ENCODE results near the gene LRRC26. TPM values are rescaled to one million over a fixed set of nuclear protein-coding genes. Genes with fewer than 3 reads are reported as not detected.
"Not testable (repeated sequence)": the region's sequence is repeated elsewhere in the genome, so short reads cannot be mapped to it uniquely, and the experiment has no call there.

The LRRC26 gene
- total RNA-seq, 2 experiments from 2014 or later, result not detected

- peak overlapping the region; percentile 81 for H3K4me3 Mint-ChIP-seq
- no peaks in the 10 kb centered on the region for H3K9me3 Mint-ChIP-seq
- ChIA-PET POLR2A (interaction anchor here (0.8 to 5.7 kb wide), 4 partner anchors 13 to 113 kb away, joined by 4 to 34 read pairs (median 9); partner anchors contain the start of genes DPP7 and TUBB4B), CTCF (interaction anchor here (0.6 to 1.6 kb wide), 6 partner anchors 45 to 160 kb away, joined by 3 to 9 read pairs (median 4); partner anchors contain the start of genes ABCA2 and RNF224)
- peak overlapping the region; percentile 91 for H3K27ac Mint-ChIP-seq
- no peak for DNase-seq
- no peaks in the 10 kb centered on the region for H3K36me3 Mint-ChIP-seq (ENCODE audit: low read depth)
- peaks cover 39% of the 10 kb centered on the region for H3K4me1 Mint-ChIP-seq
- H3K27me3 Mint-ChIP-seq, result peaks cover 1% of the 10 kb centered on the region
Measured at GRCh38 chr9:137126786-137127185, 43.1 kb downstream of the LRRC26 start.

- CTCF ChIA-PET, result interaction anchor here (1.1 to 2.2 kb wide), 3 partner anchors 28 to 113 kb away, joined by 3 to 15 read pairs (median 4); partner anchors contain the start of gene TPRN
- peaks cover 36% of the 10 kb centered on the region for H3K4me1 Mint-ChIP-seq
- H3K9me3 Mint-ChIP-seq; H3K27me3 Mint-ChIP-seq; POLR2A ChIA-PET; H3K27ac Mint-ChIP-seq; H3K4me3 Mint-ChIP-seq; DNase-seq; H3K36me3 Mint-ChIP-seq (ENCODE audit: low read depth): not testable (repeated sequence)
Measured at GRCh38 chr9:137123952-137124462, 45.8 kb downstream of the LRRC26 start.

- POLR2A ChIA-PET, result no interaction called here
- Mint-ChIP-seq H3K27ac (no peak overlapping the region), H3K4me3 (no peak overlapping the region), H3K4me1 (peaks cover 32% of the 10 kb centered on the region), H3K36me3 (ENCODE audit: low read depth) (no peaks in the 10 kb centered on the region), H3K9me3 (no peaks in the 10 kb centered on the region), H3K27me3 (no peaks in the 10 kb centered on the region)
- CTCF ChIA-PET, result interaction anchor here (0.6 to 2.2 kb wide), 6 partner anchors 27 to 114 kb away, joined by 3 to 15 read pairs (median 4); partner anchors contain the start of genes CYSRT1 and TPRN
- DNase-seq, result no peak
Measured at GRCh38 chr9:137123468-137123837, 46.4 kb downstream of the LRRC26 start.

- H3K27me3 Mint-ChIP-seq; H3K27ac Mint-ChIP-seq; POLR2A ChIA-PET; DNase-seq; H3K4me3 Mint-ChIP-seq; H3K36me3 Mint-ChIP-seq (ENCODE audit: low read depth); H3K9me3 Mint-ChIP-seq: not testable (repeated sequence)
- CTCF ChIA-PET, result interaction anchor here (0.6 to 2.2 kb wide), 7 partner anchors 54 to 114 kb away, joined by 3 to 15 read pairs (median 5); partner anchors contain the start of genes CYSRT1 and TPRN
- peaks cover 27% of the 10 kb centered on the region for H3K4me1 Mint-ChIP-seq
Measured at GRCh38 chr9:137122796-137123467, 46.9 kb downstream of the LRRC26 start.

- POLR2A ChIA-PET; H3K36me3 Mint-ChIP-seq (ENCODE audit: low read depth): not testable (repeated sequence)
Measured at GRCh38 chr9:137121927-137122795, 47.7 kb downstream of the LRRC26 start.

More at GRCh38 chr9:137121927-137122795, 47.7 kb downstream of the LRRC26 start:
- not testable (repeated sequence) for H3K27me3 Mint-ChIP-seq, DNase-seq, H3K9me3 Mint-ChIP-seq, H3K27ac Mint-ChIP-seq, H3K4me3 Mint-ChIP-seq
- H3K4me1 Mint-ChIP-seq, result peaks cover 20% of the 10 kb centered on the region
- CTCF ChIA-PET, result interaction anchor here (1.0 to 2.2 kb wide), 4 partner anchors 55 to 115 kb away, joined by 3 to 15 read pairs (median 4); no protein-coding TSS in a partner anchor

Other genes starting within 250 kb of the LRRC26 start
- gene FBXW5, start 225.3 kb downstream of the LRRC26 start, total RNA-seq, result 100 to 1,000 TPM; 118 to 119 TPM
- 1 to 10 TPM; 1.5 to 3.2 TPM for gene C8G, start 224.8 kb downstream of the LRRC26 start, total RNA-seq
- gene LCN12, start 217.8 kb downstream of the LRRC26 start, total RNA-seq, result 1 to 10 TPM; 2.5 to 2.9 TPM
- 10 to 100 TPM; 44.2 to 45.4 TPM for gene PTGDS, start 192.5 kb downstream of the LRRC26 start, total RNA-seq
- gene LCNL1, start 187.1 kb downstream of the LRRC26 start, total RNA-seq, result 1 to 10 TPM in 1 of 2 experiments, under 1 TPM in 1; 0.98 to 1.0 TPM
- gene PAXX, start 177.6 kb downstream of the LRRC26 start, total RNA-seq, result 10 to 100 TPM; 64.4 to 68.5 TPM
- 1 to 10 TPM; 3.7 to 4.9 TPM for gene CLIC3, start 173.5 kb downstream of the LRRC26 start, total RNA-seq
- 10 to 100 TPM; 55.5 to 65.9 TPM for gene ABCA2, start 141.8 kb downstream of the LRRC26 start, total RNA-seq
- 10 to 100 TPM in 1 of 2 experiments, 1 to 10 TPM in 1; 9.9 to 10.4 TPM for gene FUT7, start 138.0 kb downstream of the LRRC26 start, total RNA-seq
- 10 to 100 TPM; 82.8 to 89.2 TPM for gene NPDC1, start 123.9 kb downstream of the LRRC26 start, total RNA-seq
- under 1 TPM; 0.15 to 0.40 TPM for gene ENTPD2, start 116.0 kb downstream of the LRRC26 start, total RNA-seq
- 10 to 100 TPM; 26.8 to 27.0 TPM for gene SAPCD2, start 99.5 kb downstream of the LRRC26 start, total RNA-seq
- gene UAP1L1, start 92.5 kb downstream of the LRRC26 start, total RNA-seq, result 10 to 100 TPM; 20.2 to 21.9 TPM
- 10 to 100 TPM; 51.4 to 51.9 TPM for gene MAN1B1, start 83.1 kb downstream of the LRRC26 start, total RNA-seq
- 100 to 1,000 TPM; 253 to 257 TPM for gene DPP7, start 55.3 kb downstream of the LRRC26 start, total RNA-seq
- gene GRIN1, start 30.9 kb downstream of the LRRC26 start, total RNA-seq, result under 1 TPM; 0.40 to 0.43 TPM
- gene TMEM210, start 2.0 kb upstream of the LRRC26 start, total RNA-seq, result not detected
- 10 to 100 TPM; 53.3 to 57.8 TPM for gene ANAPC2, start 18.5 kb upstream of the LRRC26 start, total RNA-seq
- gene SSNA1, start 18.6 kb upstream of the LRRC26 start, total RNA-seq, result 10 to 100 TPM; 70.0 to 76.3 TPM
- 1 to 10 TPM; 8.5 to 9.4 TPM for gene TPRN, start 30.7 kb upstream of the LRRC26 start, total RNA-seq
- gene TMEM203, start 35.6 kb upstream of the LRRC26 start, total RNA-seq, result 10 to 100 TPM; 28.9 to 29.2 TPM
- 10 to 100 TPM; 27.7 to 30.0 TPM for gene NDOR1, start 35.6 kb upstream of the LRRC26 start, total RNA-seq
- 1 to 10 TPM; 2.2 to 2.5 TPM for gene RNF208, start 52.2 kb upstream of the LRRC26 start, total RNA-seq
- gene CYSRT1, start 55.1 kb upstream of the LRRC26 start, total RNA-seq, result under 1 TPM; 0.86 to 0.93 TPM
- under 1 TPM in 1 of 2 experiments, not detected in 1; 0.20 TPM for gene RNF224, start 57.5 kb upstream of the LRRC26 start, total RNA-seq
- not detected for gene SLC34A3, start 60.9 kb upstream of the LRRC26 start, total RNA-seq
- 100 to 1,000 TPM; 314 to 319 TPM for gene TUBB4B, start 71.2 kb upstream of the LRRC26 start, total RNA-seq
- gene STPG3, start 81.2 kb upstream of the LRRC26 start, total RNA-seq, result not detected
- gene NELFB, start 85.3 kb upstream of the LRRC26 start, total RNA-seq, result 10 to 100 TPM; 58.8 to 59.6 TPM
- gene TOR4A, start 107.7 kb upstream of the LRRC26 start, total RNA-seq, result 10 to 100 TPM; 22.4 to 23.2 TPM
- gene NRARP, start 132.2 kb upstream of the LRRC26 start, total RNA-seq, result under 1 TPM; 0.71 to 0.75 TPM